ENCODE results near the gene NOTCH1. TPM values are rescaled to one million over a fixed set of nuclear protein-coding genes. Genes with fewer than 3 reads are reported as not detected.

Gene NOTCH1
- total RNA-seq, 1 donor from 2014 or later, result 34.1 TPM

- Mint-ChIP-seq H3K36me3 (ENCODE audit: low read depth, unreplicated experiment) (no peaks in the 10 kb centered on the region), H3K4me3 (ENCODE audit: unreplicated experiment) (no peak overlapping the region), H3K27ac (ENCODE audit: unreplicated experiment) (no peak overlapping the region)
Measured at GRCh38 chr9:136592666-136593065, 46.8 kb upstream of the NOTCH1 start.

GRCh38 chr9:136590821-136591752, 45.2 kb upstream of the NOTCH1 start:
- H3K9me3 ChIP-seq (ENCODE audit: insufficient read depth, low read depth, low read length), result no peaks in the 10 kb centered on the region
- no peak overlapping the region for H3K4me3 Mint-ChIP-seq (ENCODE audit: unreplicated experiment)
- no peak overlapping the region for H3K27ac ChIP-seq (ENCODE audit: low read depth, low read length)
- no peaks in the 10 kb centered on the region for H3K36me3 ChIP-seq (ENCODE audit: insufficient read depth, low read length)
- DNase-seq (ENCODE audit: low read depth) (no peak), FAIRE-seq (no peak)
- H3K4me2 ChIP-seq (ENCODE audit: low read length), result no peak overlapping the region
- peaks cover 8% of the 10 kb centered on the region for H3K9me3 Mint-ChIP-seq (ENCODE audit: unreplicated experiment)
- peaks cover 20% of the 10 kb centered on the region for H3K27me3 Mint-ChIP-seq (ENCODE audit: low read depth, unreplicated experiment)
- H3K36me3 Mint-ChIP-seq (ENCODE audit: low read depth, unreplicated experiment), result no peaks in the 10 kb centered on the region
- TF ChIP-seq EZH2 (IDR thresholded peaks at IDR 0.05; ENCODE audit: insufficient read depth, low read length) (no peak), CTCF (IDR thresholded peaks at IDR 0.05; ENCODE audit: insufficient read depth, low read depth, low read length) (no peak)
- peaks cover 14% of the 10 kb centered on the region for H3K4me1 Mint-ChIP-seq (ENCODE audit: low read depth, unreplicated experiment)
- H3K9ac ChIP-seq (ENCODE audit: low read length), result no peak overlapping the region
- peaks cover 17% of the 10 kb centered on the region for H3K4me1 ChIP-seq (ENCODE audit: insufficient read depth, low read length)
- no peaks in the 10 kb centered on the region for H4K20me1 ChIP-seq (ENCODE audit: insufficient read depth, low read length)
- H3K27ac Mint-ChIP-seq (ENCODE audit: unreplicated experiment), result no peak overlapping the region
- H3K27me3 ChIP-seq (ENCODE audit: insufficient read depth, low read length), result no peaks in the 10 kb centered on the region
- no peaks in the 10 kb centered on the region for H3K79me2 ChIP-seq (ENCODE audit: insufficient read depth, low read length)
- no peak overlapping the region for H2AFZ ChIP-seq (ENCODE audit: low read depth, low read length)
- no peak overlapping the region for H3K4me3 ChIP-seq (ENCODE audit: insufficient read depth, low read depth, low read length)

More at GRCh38 chr9:136592666-136593065, 46.8 kb upstream of the NOTCH1 start:
- H3K36me3 ChIP-seq (ENCODE audit: insufficient read depth, low read length), result no peaks in the 10 kb centered on the region
- H3K79me2 ChIP-seq (ENCODE audit: insufficient read depth, low read length), result no peaks in the 10 kb centered on the region
- H3K9ac ChIP-seq (ENCODE audit: low read length), result no peak overlapping the region
- peaks cover 9% of the 10 kb centered on the region for H3K4me1 Mint-ChIP-seq (ENCODE audit: low read depth, unreplicated experiment)
- H4K20me1 ChIP-seq (ENCODE audit: insufficient read depth, low read length), result no peaks in the 10 kb centered on the region
- peaks cover 8% of the 10 kb centered on the region for H3K9me3 Mint-ChIP-seq (ENCODE audit: unreplicated experiment)
- H3K27me3 Mint-ChIP-seq (ENCODE audit: low read depth, unreplicated experiment), result peaks cover 20% of the 10 kb centered on the region
- H3K4me3 ChIP-seq (ENCODE audit: insufficient read depth, low read depth, low read length), result no peak overlapping the region
- peaks cover 10% of the 10 kb centered on the region for H3K4me1 ChIP-seq (ENCODE audit: insufficient read depth, low read length)
- H3K27me3 ChIP-seq (ENCODE audit: insufficient read depth, low read length), result no peaks in the 10 kb centered on the region
- H2AFZ ChIP-seq (ENCODE audit: low read depth, low read length), result no peak overlapping the region
- H3K9me3 ChIP-seq (ENCODE audit: insufficient read depth, low read depth, low read length), result no peaks in the 10 kb centered on the region
- DNase-seq (ENCODE audit: low read depth) (no peak), FAIRE-seq (no peak)
- H3K4me2 ChIP-seq (ENCODE audit: low read length), result no peak overlapping the region
- TF ChIP-seq EZH2 (IDR thresholded peaks at IDR 0.05; ENCODE audit: insufficient read depth, low read length) (no peak), CTCF (IDR thresholded peaks at IDR 0.05; ENCODE audit: insufficient read depth, low read depth, low read length) (no peak)
- H3K27ac ChIP-seq (ENCODE audit: low read depth, low read length), result no peak overlapping the region
